ENCODE data around the gene HTR6. TPM values are rescaled to one million over a fixed set of nuclear protein-coding genes. Genes with fewer than 3 reads are reported as not detected.

Gene HTR6
- total and polyA plus RNA-seq, 2 of the 4 experiments (the other 2 are of a cell fraction): not detected

DNA sequence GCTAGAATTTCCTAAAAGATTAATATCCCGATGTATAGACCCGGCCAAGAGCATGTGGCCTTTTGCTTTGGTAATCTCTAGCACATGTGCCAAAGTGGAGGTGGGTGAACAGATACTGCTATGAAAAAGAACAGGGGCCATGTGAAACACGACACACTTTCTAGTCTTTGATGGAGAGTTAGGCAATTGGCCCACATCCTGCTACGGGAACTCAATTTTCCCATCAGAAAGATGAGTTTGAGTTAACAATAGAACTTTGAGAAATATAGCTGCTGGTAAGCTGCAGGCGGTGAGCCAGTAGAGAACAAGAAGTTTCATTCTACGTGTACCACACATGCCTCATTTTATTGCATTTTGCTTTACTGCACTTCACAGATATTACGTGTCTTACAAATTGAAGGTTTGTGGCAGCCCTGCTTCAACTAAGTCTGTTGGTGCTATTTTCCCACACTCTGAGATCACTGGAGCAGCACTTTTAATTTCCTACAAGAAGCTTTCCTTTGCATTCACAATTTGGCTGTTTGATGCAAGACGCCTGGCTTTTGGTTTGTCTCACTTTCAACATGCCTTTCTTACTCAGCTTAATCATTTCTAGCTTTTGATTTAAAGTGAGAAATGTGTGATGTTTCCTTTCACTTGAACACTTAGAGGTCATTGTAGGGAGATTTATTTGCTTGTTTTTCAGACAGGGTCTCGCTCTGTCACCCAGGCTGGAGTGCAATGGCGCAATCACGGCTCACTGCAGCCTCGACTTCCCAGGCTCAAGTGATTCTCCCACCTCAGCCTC, 46.3 kb downstream of the HTR6 start:
- no peak overlapping the region for H2AK9ac ChIP-seq (replicated peaks; ENCODE audit: low read depth, low read length, poor library complexity)
- H2AK5ac ChIP-seq (ENCODE audit: low read depth, low read length): no peak overlapping the region
- TF ChIP-seq, protein P1, sequence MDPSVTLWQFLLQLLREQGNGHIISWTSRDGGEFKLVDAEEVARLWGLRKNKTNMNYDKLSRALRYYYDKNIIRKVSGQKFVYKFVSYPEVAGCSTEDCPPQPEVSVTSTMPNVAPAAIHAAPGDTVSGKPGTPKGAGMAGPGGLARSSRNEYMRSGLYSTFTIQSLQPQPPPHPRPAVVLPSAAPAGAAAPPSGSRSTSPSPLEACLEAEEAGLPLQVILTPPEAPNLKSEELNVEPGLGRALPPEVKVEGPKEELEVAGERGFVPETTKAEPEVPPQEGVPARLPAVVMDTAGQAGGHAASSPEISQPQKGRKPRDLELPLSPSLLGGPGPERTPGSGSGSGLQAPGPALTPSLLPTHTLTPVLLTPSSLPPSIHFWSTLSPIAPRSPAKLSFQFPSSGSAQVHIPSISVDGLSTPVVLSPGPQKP (IDR thresholded peaks at IDR 0.05; ENCODE audit: borderline replicate concordance, low read depth, low read length): no peak
- TF ChIP-seq, protein P2, sequence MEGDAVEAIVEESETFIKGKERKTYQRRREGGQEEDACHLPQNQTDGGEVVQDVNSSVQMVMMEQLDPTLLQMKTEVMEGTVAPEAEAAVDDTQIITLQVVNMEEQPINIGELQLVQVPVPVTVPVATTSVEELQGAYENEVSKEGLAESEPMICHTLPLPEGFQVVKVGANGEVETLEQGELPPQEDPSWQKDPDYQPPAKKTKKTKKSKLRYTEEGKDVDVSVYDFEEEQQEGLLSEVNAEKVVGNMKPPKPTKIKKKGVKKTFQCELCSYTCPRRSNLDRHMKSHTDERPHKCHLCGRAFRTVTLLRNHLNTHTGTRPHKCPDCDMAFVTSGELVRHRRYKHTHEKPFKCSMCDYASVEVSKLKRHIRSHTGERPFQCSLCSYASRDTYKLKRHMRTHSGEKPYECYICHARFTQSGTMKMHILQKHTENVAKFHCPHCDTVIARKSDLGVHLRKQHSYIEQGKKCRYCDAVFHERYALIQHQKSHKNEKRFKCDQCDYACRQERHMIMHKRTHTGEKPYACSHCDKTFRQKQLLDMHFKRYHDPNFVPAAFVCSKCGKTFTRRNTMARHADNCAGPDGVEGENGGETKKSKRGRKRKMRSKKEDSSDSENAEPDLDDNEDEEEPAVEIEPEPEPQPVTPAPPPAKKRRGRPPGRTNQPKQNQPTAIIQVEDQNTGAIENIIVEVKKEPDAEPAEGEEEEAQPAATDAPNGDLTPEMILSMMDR (conservative IDR thresholded peaks at IDR 0.05; ENCODE audit: low read depth, low read length): no peak
- TF ChIP-seq RFX5 (IDR thresholded peaks at IDR 0.05; ENCODE audit: low read depth, low read length) (no peak), FOS (IDR thresholded peaks at IDR 0.05; ENCODE audit: low read depth, low read length) (no peak), SMC3 (IDR thresholded peaks at IDR 0.05; ENCODE audit: low read depth, low read length) (no peak), MAZ (IDR thresholded peaks at IDR 0.05; ENCODE audit: borderline replicate concordance, low read depth, low read length) (no peak), RCOR1 (IDR thresholded peaks at IDR 0.05; ENCODE audit: insufficient replicate concordance, low read length) (no peak), MXI1 (IDR thresholded peaks at IDR 0.05; ENCODE audit: borderline replicate concordance, low read depth, low read length) (no peak), BHLHE40 (IDR thresholded peaks at IDR 0.05; ENCODE audit: low read depth, low read length) (no peak), POLR2A (IDR thresholded peaks at IDR 0.05; ENCODE audit: low read depth, low read length) (no peak), NFE2L2 (IDR thresholded peaks at IDR 0.05; ENCODE audit: low read depth, low read length) (no peak)
- H3K27ac ChIP-seq (ENCODE audit: insufficient read depth, low read length): no peak overlapping the region
- WGBS, 2 experiments (ENCODE audit: extremely low coverage in 2 of 2, insufficient read length in 1 of 2): 79% methylated on average over 7 of the region's 12 CpGs; no CpG with 5 or more reads in 1 of the 2 experiments
- H4K8ac ChIP-seq (ENCODE audit: low read depth in 2 of 2, low read length in 2 of 2): no peak overlapping the region
- H3K4me3 ChIP-seq (ENCODE audit: insufficient read depth, low read depth, low read length): no peak overlapping the region
- no peak overlapping the region for H3K4me2 ChIP-seq (ENCODE audit: low read depth, low read length)
- no peak overlapping the region for H2BK120ac ChIP-seq (ENCODE audit: low read depth, low read length)
- no peak overlapping the region for H4K91ac ChIP-seq (ENCODE audit: insufficient read depth, low read depth, low read length)
- H2BK20ac ChIP-seq (ENCODE audit: low read depth, low read length): no peak overlapping the region
- H3K36me3 ChIP-seq (ENCODE audit: control insufficient read depth, insufficient read depth, low read length): peaks cover 2% of the 10 kb centered on the region
- no peak for DNase-seq
- ATAC-seq (ENCODE audit: low read depth): no peak
- no peaks in the 10 kb centered on the region for H3K4me1 ChIP-seq (ENCODE audit: control insufficient read depth, insufficient read depth, low read length)
- H3K9me3 ChIP-seq (ENCODE audit: control insufficient read depth, insufficient read depth, low read length): no peaks in the 10 kb centered on the region
- H3K56ac ChIP-seq (ENCODE audit: extremely low read depth, insufficient read depth, low read length): no peak overlapping the region
- no peak overlapping the region for H4K5ac ChIP-seq (ENCODE audit: low read depth, low read length)
- H3K27me3 ChIP-seq (ENCODE audit: control insufficient read depth, insufficient read depth, low read length): no peaks in the 10 kb centered on the region
- H3K18ac ChIP-seq (ENCODE audit: low read depth, low read length): no peak overlapping the region
- CTCF ChIA-PET: no interaction called here
- peaks cover 2% of the 10 kb centered on the region; the same call in 1 of the 2 replicates for H3K9me1 ChIP-seq (ENCODE audit: insufficient read depth, low read length)
- dilution Hi-C loops (cut with HindIII; ENCODE audit: low sequenced_read_pairs, unreplicated experiment) (no loop called here), in situ Hi-C loops (cut with MboI; ENCODE audit: low sequenced_read_pairs) (no loop called here), intact Hi-C loops (cut with micrococcal nuclease) (no loop called here)
- no peak overlapping the region for H2BK15ac ChIP-seq (ENCODE audit: low read depth, low read length)
- BruUV-seq (replicated peaks): no TSS peak
- H4K20me1 ChIP-seq (ENCODE audit: insufficient read depth, low read length): no peaks in the 10 kb centered on the region
- no peak overlapping the region for H3K9ac ChIP-seq (ENCODE audit: low read depth, low read length)
- no peak overlapping the region for H3K14ac ChIP-seq (replicated peaks; ENCODE audit: low read depth, low read length)
- no peak overlapping the region for H2AFZ ChIP-seq (replicated peaks; ENCODE audit: low read length, poor library complexity)
- H3K23ac ChIP-seq (ENCODE audit: low read depth, low read length): no peak overlapping the region
- no peaks in the 10 kb centered on the region for H3K79me1 ChIP-seq (ENCODE audit: low read depth in 1 of 2, low read length in 2 of 2)
- POLR2A ChIA-PET (ENCODE audit: unreplicated experiment): no interaction called here
- no peak overlapping the region for H3K4ac ChIP-seq (ENCODE audit: low read depth, low read length)
- H2BK5ac ChIP-seq (ENCODE audit: low read depth, low read length, poor library complexity, severe bottlenecking): no peak overlapping the region
